Spinal cord (tissue), 10 donors: Measurements from ENCODE around the gene WDR89. TPM values are rescaled to one million over a fixed set of nuclear protein-coding genes. Genes with fewer than 3 reads are reported as not detected.

ENCODE experiments used
- DNase-seq, 6 donors: peaks; one replicate each; pipeline versions ENCODE4 v3.0.0 to v3.0.0-alpha.2; 2013 to 2015; ENCODE audit warnings: low spot score in 6 of 6, low read depth in 4 of 6
- H3K27ac ChIP-seq: one replicate; pipeline ENCODE4 v1.5.1; 2013; ENCODE audit warnings: low read depth, low read length, control low read depth
- H3K27me3 ChIP-seq: one replicate; pipeline ENCODE4 v1.6.1; 2013; ENCODE audit warnings: low read length; ENCODE audit not compliant: control insufficient read depth, insufficient read depth
- H3K36me3 ChIP-seq: one replicate; pipeline ENCODE4 v1.6.1; 2013; ENCODE audit warnings: low read length; ENCODE audit not compliant: control insufficient read depth, insufficient read depth
- H3K4me1 ChIP-seq: one replicate; pipeline ENCODE4 v1.6.1; 2013; ENCODE audit warnings: low read length; ENCODE audit not compliant: control insufficient read depth, insufficient read depth
- H3K4me3 ChIP-seq: one replicate; pipeline ENCODE4 v1.5.1; 2013; ENCODE audit warnings: low read depth, low read length, control low read depth
- H3K9me3 ChIP-seq: one replicate; pipeline ENCODE4 v1.6.1; 2013; ENCODE audit warnings: low read length; ENCODE audit not compliant: control insufficient read depth, insufficient read depth
- WGBS: methylation state at CpG from one replicate; pipeline ENCODE4 v1.1.5; 2013; ENCODE audit warnings: missing lambda C conversion rate; ENCODE audit not compliant: insufficient coverage; 5-methylcytosine and 5-hydroxymethylcytosine counted together
- polyA plus RNA-seq, 2 donors: library from polyadenylated mRNA; unstranded; fragments of 120-200 nt; gene quantifications; one replicate each; pipeline ENCODE4 v1.2.1, GENCODE V29; 2013; ENCODE audit not compliant: insufficient read length in 2 of 2
- total RNA-seq, 2 donors: library from RNA; depleted of rRNA in 1 of 2; stranded (reverse); fragments of 120-200 nt in 1 of 2; fragments of >200 nt in 1 of 2; gene quantifications; one replicate each; pipeline versions ENCODE4 v1.2.3 to v1.2.4, GENCODE V29; 2013 to 2014
- donor health status: healthy.

WDR89 gene
- total and polyA plus RNA-seq, 4 donors: 11.8 to 22.6 (median 17.1) TPM

DNA sequence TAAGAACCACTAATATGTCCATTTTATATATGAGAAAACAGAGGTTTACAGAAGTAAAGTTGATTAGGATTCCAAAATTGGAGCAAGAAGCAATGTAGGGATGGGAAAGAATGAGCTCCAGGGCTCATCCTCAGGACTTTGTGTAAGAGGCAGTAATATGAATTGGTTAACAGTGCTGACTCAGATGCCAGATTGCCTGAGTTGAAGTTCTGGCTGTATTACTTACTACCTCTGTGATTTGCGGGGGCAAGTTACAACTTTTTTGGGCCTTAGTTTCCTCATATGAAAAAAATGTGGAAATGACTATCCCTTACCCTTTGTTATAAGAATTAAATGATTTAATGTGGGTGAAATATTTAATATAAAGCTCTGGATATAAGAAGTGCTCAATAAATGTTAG lies 63.4 kb downstream of the WDR89 start:
- WGBS: no CpG with 5 or more reads among the region's 1 CpG
- DNase-seq: no peak
- H3K27me3 ChIP-seq: no peaks in the 10 kb centered on the region
- no peak overlapping the region for H3K27ac ChIP-seq
- no peaks in the 10 kb centered on the region for H3K36me3 ChIP-seq
- H3K9me3 ChIP-seq: no peaks in the 10 kb centered on the region
- H3K4me3 ChIP-seq: no peak overlapping the region
- no peaks in the 10 kb centered on the region for H3K4me1 ChIP-seq

DNA sequence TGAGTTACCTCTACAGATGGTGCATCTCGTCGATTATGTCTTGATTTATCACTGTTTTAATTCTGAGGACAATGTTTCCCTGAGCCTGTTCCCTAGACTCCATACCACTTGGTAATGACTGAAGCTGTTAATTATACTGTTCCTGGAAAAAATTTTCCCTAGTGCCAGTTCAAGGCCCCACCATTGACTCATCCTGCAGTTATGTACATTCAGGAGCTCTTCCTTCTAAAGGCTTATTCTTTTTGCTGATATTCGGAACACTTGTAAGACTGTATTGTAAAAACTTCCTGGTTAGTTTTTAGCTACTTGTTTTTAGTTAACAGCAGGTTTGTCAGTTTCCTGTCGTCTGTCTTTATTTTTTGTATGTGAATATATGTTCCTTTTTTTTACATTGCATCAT lies 68.1 kb downstream of the WDR89 start:
- Histone ChIP-seq H3K27ac (no peak overlapping the region), H3K4me3 (no peak overlapping the region)
- WGBS: no CpG with 5 or more reads among the region's 4 CpGs

DNA sequence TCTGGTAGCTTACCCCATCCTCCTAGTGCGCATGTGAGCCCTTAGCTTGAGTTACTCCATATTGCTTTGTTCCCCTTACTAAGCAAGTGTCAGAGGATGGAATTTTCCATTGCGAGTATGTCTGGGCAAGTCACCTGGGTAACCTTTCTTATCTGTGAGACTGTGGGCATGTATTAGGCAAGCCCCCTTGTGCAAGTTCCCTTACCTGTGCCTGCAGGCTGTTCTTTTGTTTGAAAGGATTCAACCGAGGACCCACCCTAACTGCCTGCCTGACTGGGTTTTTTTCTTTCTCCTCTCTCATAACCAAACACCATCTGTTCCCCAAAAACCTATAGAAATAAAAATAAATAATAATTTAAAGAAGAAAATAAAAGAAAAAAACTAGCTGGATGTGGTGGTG lies 76.2 kb downstream of the WDR89 start:
- no peak for DNase-seq
- no CpG with 5 or more reads among the region's 3 CpGs for WGBS

More for the DNA sequence above, 68.1 kb downstream of the WDR89 start:
- Histone ChIP-seq H3K4me1 (no peaks in the 10 kb centered on the region), H3K36me3 (no peaks in the 10 kb centered on the region), H3K9me3 (no peaks in the 10 kb centered on the region), H3K27me3 (no peaks in the 10 kb centered on the region)
- no peak for DNase-seq

GRCh38 chr14:63564318-63564717 lies 77.4 kb downstream of the WDR89 start:
- Histone ChIP-seq H3K4me1 (no peaks in the 10 kb centered on the region), H3K36me3 (no peaks in the 10 kb centered on the region), H3K27ac (no peak overlapping the region), H3K4me3 (no peak overlapping the region), H3K9me3 (peaks cover 2% of the 10 kb centered on the region), H3K27me3 (no peaks in the 10 kb centered on the region)
- WGBS: no CpG with 5 or more reads among the region's 1 CpG
- no peak for DNase-seq

More for the DNA sequence above, 76.2 kb downstream of the WDR89 start:
- no peak overlapping the region for H3K27ac ChIP-seq
- H3K27me3 ChIP-seq: no peaks in the 10 kb centered on the region
- H3K4me1 ChIP-seq: no peaks in the 10 kb centered on the region
- no peaks in the 10 kb centered on the region for H3K36me3 ChIP-seq
- peaks cover 2% of the 10 kb centered on the region for H3K9me3 ChIP-seq
- no peak overlapping the region for H3K4me3 ChIP-seq

DNA sequence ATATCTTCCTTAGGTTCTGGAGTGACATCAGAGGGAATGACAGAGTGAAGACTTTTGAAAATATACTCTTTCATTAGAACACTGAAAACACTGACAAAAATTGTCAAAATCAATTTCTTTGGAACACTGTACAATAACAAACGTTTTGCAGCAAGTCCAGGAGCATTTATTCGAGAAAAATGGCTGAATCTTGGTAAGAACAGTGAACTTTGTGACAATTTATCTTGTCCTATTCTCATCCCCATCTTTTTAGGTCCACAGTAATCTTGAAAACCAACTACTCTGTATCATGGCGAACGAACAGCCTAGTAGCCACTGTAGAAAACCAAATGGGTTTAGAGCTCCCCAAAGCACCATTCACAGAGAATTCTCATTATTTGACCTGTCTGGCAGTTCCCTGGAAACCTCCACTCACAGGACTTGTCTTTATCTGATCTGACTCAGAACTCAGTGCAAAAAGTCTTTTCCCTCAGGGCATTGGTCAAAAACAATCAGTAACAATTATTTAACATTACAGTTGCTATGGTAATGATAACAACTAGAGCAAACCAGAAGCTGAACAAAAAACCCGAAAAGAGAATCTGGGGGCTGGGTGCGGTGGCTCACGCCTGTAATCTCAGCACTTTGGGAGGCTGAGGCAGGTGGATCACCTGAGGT lies 78.2 kb downstream of the WDR89 start:
- H3K4me3 ChIP-seq: no peak overlapping the region
- H3K4me1 ChIP-seq: no peaks in the 10 kb centered on the region
- no peak overlapping the region for H3K27ac ChIP-seq
- H3K36me3 ChIP-seq: no peaks in the 10 kb centered on the region
- H3K9me3 ChIP-seq: peaks cover 2% of the 10 kb centered on the region
- H3K27me3 ChIP-seq: no peaks in the 10 kb centered on the region
- 77% methylated on average over 4 of the region's 7 CpGs for WGBS
- no peak for DNase-seq

- Histone ChIP-seq H3K4me1 (no peaks in the 10 kb centered on the region), H3K27ac (no peak overlapping the region), H3K9me3 (peaks cover 2% of the 10 kb centered on the region), H3K4me3 (no peak overlapping the region), H3K36me3 (no peaks in the 10 kb centered on the region), H3K27me3 (no peaks in the 10 kb centered on the region)
- DNase-seq: no peak
- 100% methylated on average over 1 of the region's 3 CpGs for WGBS
Measured at GRCh38 chr14:63562405-63562804, 79.3 kb downstream of the WDR89 start.

DNA sequence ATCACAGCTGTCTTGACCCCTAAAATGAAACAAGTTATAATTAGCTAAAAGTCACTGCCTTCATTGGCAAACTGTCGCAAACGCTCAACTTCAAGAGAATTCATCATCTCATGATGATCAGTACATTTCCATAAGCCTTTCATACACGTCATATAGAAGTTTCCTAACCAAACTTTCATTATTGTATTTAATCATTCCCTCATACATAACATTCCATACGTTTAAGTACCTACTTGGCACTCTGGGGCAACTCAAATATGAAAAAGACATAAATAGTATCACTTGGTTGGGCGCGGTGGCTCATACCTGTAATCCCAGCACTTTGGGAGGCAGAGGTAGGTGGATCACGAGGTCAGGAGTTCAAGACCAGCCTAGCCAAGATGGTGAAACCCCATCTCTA lies 86.1 kb downstream of the WDR89 start:
- no peaks in the 10 kb centered on the region for H3K36me3 ChIP-seq
- H3K4me1 ChIP-seq: no peaks in the 10 kb centered on the region
- H3K4me3 ChIP-seq: no peak overlapping the region
- WGBS: 100% methylated on average over 2 of the region's 7 CpGs
- H3K9me3 ChIP-seq: no peaks in the 10 kb centered on the region
- DNase-seq: no peak
- H3K27ac ChIP-seq: no peak overlapping the region
- no peaks in the 10 kb centered on the region for H3K27me3 ChIP-seq

DNA sequence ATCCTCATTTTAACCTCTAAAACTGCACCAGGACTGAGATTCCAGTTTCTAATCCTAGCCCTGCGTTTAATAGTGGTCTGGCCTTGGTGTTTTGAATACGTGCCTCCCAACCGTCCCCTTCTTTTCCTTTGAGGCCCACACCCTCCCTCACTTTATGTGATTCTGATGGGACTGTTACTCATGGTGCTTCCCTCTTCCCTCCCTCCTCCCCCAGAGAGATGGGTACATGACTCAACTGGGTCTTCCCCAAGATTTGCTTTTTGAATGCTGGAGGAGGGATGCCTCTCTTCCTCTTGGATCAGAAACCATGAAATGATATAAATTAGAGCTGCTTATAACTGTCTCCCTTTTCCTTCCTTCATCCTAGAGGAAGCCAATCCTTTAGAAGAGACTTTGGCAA lies 90.3 kb downstream of the WDR89 start:
- DNase-seq: no peak
- WGBS: no CpG with 5 or more reads among the region's 3 CpGs

DNA sequence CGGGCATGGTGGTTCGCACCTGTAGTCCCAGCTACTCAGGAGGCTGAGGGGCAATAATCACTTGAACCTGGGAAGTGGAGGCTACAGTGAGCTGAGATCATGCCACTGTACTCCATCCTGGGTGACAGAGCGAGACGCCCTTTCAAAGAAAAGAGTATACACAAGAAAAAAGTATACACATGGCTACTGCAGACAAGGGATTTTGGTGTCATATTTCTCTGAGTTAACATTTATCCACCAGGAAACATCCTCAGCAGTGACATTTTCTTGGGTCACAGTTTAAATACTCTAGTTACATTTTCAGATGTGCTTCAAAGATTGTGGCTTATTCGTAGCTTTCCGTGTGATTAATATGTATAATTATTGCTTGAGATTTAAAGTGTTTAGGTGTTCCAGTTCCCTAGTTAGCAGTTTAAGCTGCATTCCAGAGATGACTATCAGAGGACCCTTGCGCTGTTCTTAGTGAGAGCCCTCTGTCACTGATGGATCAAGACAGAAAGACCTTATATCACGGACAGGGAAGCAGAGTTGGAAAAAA lies 93.8 kb downstream of the WDR89 start:
- H3K27me3 ChIP-seq: no peaks in the 10 kb centered on the region
- H3K36me3 ChIP-seq: no peaks in the 10 kb centered on the region
- no peaks in the 10 kb centered on the region for H3K4me1 ChIP-seq
- no peak overlapping the region for H3K4me3 ChIP-seq
- no peak for DNase-seq
- 85% methylated on average over 4 of the region's 8 CpGs for WGBS
- no peaks in the 10 kb centered on the region for H3K9me3 ChIP-seq
- no peak overlapping the region for H3K27ac ChIP-seq

More for the DNA sequence above, 90.3 kb downstream of the WDR89 start:
- Histone ChIP-seq H3K27ac (no peak overlapping the region), H3K4me1 (no peaks in the 10 kb centered on the region), H3K36me3 (no peaks in the 10 kb centered on the region), H3K4me3 (no peak overlapping the region), H3K27me3 (no peaks in the 10 kb centered on the region), H3K9me3 (no peaks in the 10 kb centered on the region)
